ENCODE results near the gene SLC48A1.

SLC48A1 gene

GRCh38 chr12:47816403-47817271 lies 43.6 kb downstream of the SLC48A1 start:
- no peak overlapping the region for H2AFZ ChIP-seq (ENCODE audit: low read length)
- no peak overlapping the region for H3K4me2 ChIP-seq (ENCODE audit: insufficient read depth, low read length, poor library complexity, severe bottlenecking)
- peaks cover 49 to 53% of the 10 kb centered on the region in 2 donors for H3K4me1 ChIP-seq (ENCODE audit: control insufficient read depth in 2 of 2, insufficient read depth in 1 of 2, low read depth in 1 of 2, low read length in 2 of 2)
- H3K27me3 ChIP-seq (ENCODE audit: control insufficient read depth in 3 of 3, insufficient read depth in 3 of 3, low read depth in 1 of 3, low read length in 3 of 3) = no peaks in the 10 kb centered on the region
- H3K9ac ChIP-seq (ENCODE audit: low read depth, low read length, poor library complexity) = peak overlapping the region; percentile 67
- H3K36me3 ChIP-seq (replicated peaks in 1 of 2; ENCODE audit: control insufficient read depth in 2 of 2, insufficient read depth in 2 of 2, low read length in 2 of 2) = peaks cover 0 to 22% of the 10 kb centered on the region in 2 donors
- no peak overlapping the region for H4K91ac ChIP-seq (ENCODE audit: low read depth, low read length, poor library complexity)
- H3K14ac ChIP-seq (ENCODE audit: low read length) = no peak overlapping the region
- no peaks in the 10 kb centered on the region for H3K9me3 ChIP-seq (replicated peaks in 1 of 2; ENCODE audit: control insufficient read depth in 2 of 2, insufficient read depth in 1 of 2, low read depth in 1 of 2, low read length in 2 of 2)
- H3K79me1 ChIP-seq (ENCODE audit: low read depth, low read length) = peaks cover 6% of the 10 kb centered on the region
- no peak overlapping the region for H3K4me3 ChIP-seq (ENCODE audit: low read length in 2 of 2)
- no peak overlapping the region for H2BK5ac ChIP-seq (ENCODE audit: low read length)
- peak overlapping the region; percentile 63 for H3K18ac ChIP-seq (ENCODE audit: low read length)
- WGBS, 2 donors (ENCODE audit: extremely low coverage in 2 of 2, insufficient read length in 2 of 2, insufficient replicate concordance in 1 of 2) = no CpG with 5 or more reads among the region's 12 CpGs
- H3K4ac ChIP-seq (ENCODE audit: low read length) = no peak overlapping the region
- H3K27ac ChIP-seq (replicated peaks; ENCODE audit: low read length) = peak overlapping the region; percentile 26
- peak overlapping the region; percentile 12 for H2BK120ac ChIP-seq (ENCODE audit: low read depth, low read length)
- peak overlapping the region; percentile 38 for H2AK5ac ChIP-seq (ENCODE audit: low read depth, low read length)
- no peak overlapping the region for H2BK12ac ChIP-seq (ENCODE audit: low read length)
- no peak for DNase-seq (ENCODE audit: low spot score)
- no peak overlapping the region for H3K23ac ChIP-seq (ENCODE audit: low read depth, low read length, poor library complexity)
- H2BK15ac ChIP-seq (ENCODE audit: low read length) = no peak overlapping the region
- no peak overlapping the region for H4K8ac ChIP-seq (ENCODE audit: low read depth, low read length)

DNA sequence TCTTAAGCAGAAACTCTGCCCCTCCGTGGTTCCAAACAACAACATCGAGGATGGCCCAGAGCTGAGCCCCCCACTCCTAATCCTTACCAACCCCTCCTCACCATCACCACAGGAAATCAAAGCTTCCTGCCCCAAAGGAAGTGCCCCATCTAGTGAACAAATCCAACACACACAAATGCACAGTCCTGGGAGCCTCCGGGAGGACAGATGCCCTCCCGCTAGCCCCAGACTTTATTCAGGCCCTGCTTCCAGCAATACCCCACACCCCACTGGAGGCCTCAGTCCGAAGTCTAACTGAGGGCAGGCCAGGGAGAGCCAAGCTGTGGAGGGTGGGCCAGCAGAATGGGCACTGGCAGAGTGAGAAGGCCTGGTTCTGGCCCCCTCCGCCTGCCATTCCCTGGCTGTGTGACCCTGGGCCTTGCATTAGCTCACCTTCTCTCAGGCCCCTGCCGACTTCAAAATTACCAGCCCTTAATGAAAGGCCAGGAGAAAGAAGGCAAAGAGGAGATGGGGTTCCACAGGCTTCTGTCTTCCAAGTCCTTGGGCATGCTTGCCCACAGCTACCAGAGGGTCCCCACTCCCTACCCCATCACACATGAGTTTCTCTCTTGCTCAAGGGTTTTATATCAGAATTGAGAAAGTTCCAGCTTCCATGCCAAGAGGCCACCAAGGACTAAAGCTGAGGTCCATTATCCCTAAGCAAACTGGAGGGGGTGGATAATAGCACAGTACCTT lies 44.4 kb downstream of the SLC48A1 start:
- Histone ChIP-seq H3K36me3 (replicated peaks in 1 of 2; ENCODE audit: control insufficient read depth in 2 of 2, insufficient read depth in 2 of 2, low read length in 2 of 2) (peaks cover 0 to 20% of the 10 kb centered on the region in 2 donors), H2BK15ac (ENCODE audit: low read length) (no peak overlapping the region), H2BK5ac (ENCODE audit: low read length) (no peak overlapping the region), H4K91ac (ENCODE audit: low read depth, low read length, poor library complexity) (peak overlapping the region; percentile 16), H3K4me2 (ENCODE audit: insufficient read depth, low read length, poor library complexity, severe bottlenecking) (no peak overlapping the region), H3K4me3 (ENCODE audit: low read length in 2 of 2) (peak overlapping the region in 1 of 2 donors; percentile 82), H4K8ac (ENCODE audit: low read depth, low read length) (no peak overlapping the region), H3K4me1 (ENCODE audit: control insufficient read depth in 2 of 2, insufficient read depth in 1 of 2, low read depth in 1 of 2, low read length in 2 of 2) (peaks cover 49 to 55% of the 10 kb centered on the region in 2 donors), H2BK12ac (ENCODE audit: low read length) (no peak overlapping the region), H3K18ac (ENCODE audit: low read length) (peak overlapping the region; percentile 69), H3K79me1 (ENCODE audit: low read depth, low read length) (peaks cover 4% of the 10 kb centered on the region), H3K23ac (ENCODE audit: low read depth, low read length, poor library complexity) (no peak overlapping the region), H2AK5ac (ENCODE audit: low read depth, low read length) (peak overlapping the region; percentile 38), H3K4ac (ENCODE audit: low read length) (no peak overlapping the region), H2AFZ (ENCODE audit: low read length) (no peak overlapping the region), H3K9me3 (replicated peaks in 1 of 2; ENCODE audit: control insufficient read depth in 2 of 2, insufficient read depth in 1 of 2, low read depth in 1 of 2, low read length in 2 of 2) (no peaks in the 10 kb centered on the region), H2BK120ac (ENCODE audit: low read depth, low read length) (no peak overlapping the region), H3K27me3 (ENCODE audit: control insufficient read depth in 3 of 3, insufficient read depth in 3 of 3, low read depth in 1 of 3, low read length in 3 of 3) (no peaks in the 10 kb centered on the region), H3K27ac (replicated peaks; ENCODE audit: low read length) (no peak overlapping the region), H3K9ac (ENCODE audit: low read depth, low read length, poor library complexity) (no peak overlapping the region), H3K14ac (ENCODE audit: low read length) (no peak overlapping the region)
- DNase-seq (ENCODE audit: low spot score) = no peak
- no CpG with 5 or more reads among the region's 7 CpGs for WGBS, 2 donors (ENCODE audit: extremely low coverage in 2 of 2, insufficient read length in 2 of 2, insufficient replicate concordance in 1 of 2)

DNA sequence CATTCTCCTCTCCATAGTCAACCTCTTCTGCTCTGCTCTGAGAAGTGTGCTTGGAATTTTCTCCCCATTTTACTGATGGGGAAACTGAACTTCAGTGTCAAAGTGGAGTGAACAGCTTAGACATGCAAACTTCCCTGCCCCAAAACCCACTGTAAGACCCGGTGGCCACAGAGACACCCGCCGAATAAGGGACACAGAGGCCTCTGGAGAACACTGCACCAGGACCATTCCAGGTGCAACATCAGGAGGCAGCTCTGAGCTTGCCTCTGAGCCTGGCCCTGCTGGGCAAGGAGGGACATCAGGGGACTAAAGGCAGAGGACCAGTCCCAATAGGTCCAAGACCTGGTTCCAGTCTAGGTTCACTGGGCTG lies 45.0 kb downstream of the SLC48A1 start:
- Histone ChIP-seq H3K4me3 (ENCODE audit: low read length in 2 of 2) (peak overlapping the region in 1 of 2 donors; percentile 82), H3K27me3 (ENCODE audit: control insufficient read depth in 3 of 3, insufficient read depth in 3 of 3, low read depth in 1 of 3, low read length in 3 of 3) (no peaks in the 10 kb centered on the region), H2BK12ac (ENCODE audit: low read length) (no peak overlapping the region), H2AFZ (ENCODE audit: low read length) (no peak overlapping the region), H2AK5ac (ENCODE audit: low read depth, low read length) (peak overlapping the region; percentile 91), H3K4ac (ENCODE audit: low read length) (no peak overlapping the region), H2BK5ac (ENCODE audit: low read length) (no peak overlapping the region), H3K79me1 (ENCODE audit: low read depth, low read length) (peaks cover 4% of the 10 kb centered on the region), H3K36me3 (replicated peaks in 1 of 2; ENCODE audit: control insufficient read depth in 2 of 2, insufficient read depth in 2 of 2, low read length in 2 of 2) (peaks cover 0 to 20% of the 10 kb centered on the region in 2 donors), H3K18ac (ENCODE audit: low read length) (peak overlapping the region; percentile 21), H3K9ac (ENCODE audit: low read depth, low read length, poor library complexity) (no peak overlapping the region), H3K4me1 (ENCODE audit: control insufficient read depth in 2 of 2, insufficient read depth in 1 of 2, low read depth in 1 of 2, low read length in 2 of 2) (peaks cover 51 to 56% of the 10 kb centered on the region in 2 donors), H3K4me2 (ENCODE audit: insufficient read depth, low read length, poor library complexity, severe bottlenecking) (no peak overlapping the region), H3K14ac (ENCODE audit: low read length) (no peak overlapping the region), H3K23ac (ENCODE audit: low read depth, low read length, poor library complexity) (no peak overlapping the region), H3K27ac (replicated peaks; ENCODE audit: low read length) (no peak overlapping the region), H4K91ac (ENCODE audit: low read depth, low read length, poor library complexity) (no peak overlapping the region), H2BK120ac (ENCODE audit: low read depth, low read length) (no peak overlapping the region), H4K8ac (ENCODE audit: low read depth, low read length) (no peak overlapping the region), H2BK15ac (ENCODE audit: low read length) (no peak overlapping the region), H3K9me3 (replicated peaks in 1 of 2; ENCODE audit: control insufficient read depth in 2 of 2, insufficient read depth in 1 of 2, low read depth in 1 of 2, low read length in 2 of 2) (no peaks in the 10 kb centered on the region)
- no CpG with 5 or more reads among the region's 3 CpGs for WGBS, 2 donors (ENCODE audit: extremely low coverage in 2 of 2, insufficient read length in 2 of 2, insufficient replicate concordance in 1 of 2)
- DNase-seq (ENCODE audit: low spot score) = no peak

All from neuronal stem cell (in vitro differentiated cells).